Stimulated activated effector memory CD8-positive, alpha-beta T cell treated with anti-CD3 and anti-CD28 coated beads, Interleukin-12 subunit alpha, Interleukin-12 subunit beta, amount 100 ng/mL, for 72 hours (primary cell): Measurements from ENCODE around the gene GIPC2.
"Not testable (repeated sequence)": the region's sequence is repeated elsewhere in the genome, so short reads cannot be mapped to it uniquely, and the experiment has no call there.

Experiments
- ATAC-seq: fragments of 150-1000 bp; cut with Tn5 transposase; 2 replicates; pipeline ENCODE4 v1.10.0; 2021
- DNase-seq, 2 donors: peaks; one replicate each; pipeline ENCODE4 v3.0.0; 2021 to 2022; ENCODE audit warnings: low spot score in 2 of 2
- H3K27ac Mint-ChIP-seq: one replicate; pipeline ENCODE4 v1.8.0; 2022; ENCODE audit warnings: mild to moderate bottlenecking, mixed read lengths
- H3K36me3 Mint-ChIP-seq: one replicate; pipeline ENCODE4 v1.8.0; 2022; ENCODE audit warnings: mild to moderate bottlenecking, mixed read lengths
- H3K4me1 Mint-ChIP-seq: one replicate; pipeline ENCODE4 v1.8.0; 2022; ENCODE audit warnings: mixed read lengths
- H3K4me3 Mint-ChIP-seq: one replicate; pipeline ENCODE4 v1.8.0; 2022; ENCODE audit warnings: mild to moderate bottlenecking, mixed read lengths
- H3K9me3 Mint-ChIP-seq: one replicate; pipeline ENCODE4 v1.8.0; 2022; ENCODE audit warnings: mixed read lengths

The GIPC2 gene

DNA sequence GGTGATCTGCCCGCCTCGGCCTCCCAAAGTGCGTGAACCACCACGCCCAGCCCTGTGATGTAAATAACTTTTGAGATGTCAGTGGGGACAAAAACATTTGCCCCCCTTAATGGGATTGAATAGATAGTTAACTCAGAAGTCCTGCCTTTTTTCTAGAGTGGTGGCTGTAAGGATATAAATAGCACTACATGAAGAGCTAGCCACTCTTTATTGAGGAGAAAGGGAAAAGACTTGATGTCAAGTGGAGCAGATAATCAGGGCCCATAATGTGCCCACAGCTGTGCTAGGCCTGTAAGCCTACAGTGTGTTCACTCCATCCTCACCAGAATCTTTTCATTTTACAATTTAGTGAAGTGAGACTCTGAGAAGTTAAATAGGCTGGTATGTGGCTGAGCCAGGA, 3.6 kb downstream of the GIPC2 start:
- H3K9me3 Mint-ChIP-seq = no peaks in the 10 kb centered on the region
- H3K4me1 Mint-ChIP-seq = peaks cover 18% of the 10 kb centered on the region

DNA sequence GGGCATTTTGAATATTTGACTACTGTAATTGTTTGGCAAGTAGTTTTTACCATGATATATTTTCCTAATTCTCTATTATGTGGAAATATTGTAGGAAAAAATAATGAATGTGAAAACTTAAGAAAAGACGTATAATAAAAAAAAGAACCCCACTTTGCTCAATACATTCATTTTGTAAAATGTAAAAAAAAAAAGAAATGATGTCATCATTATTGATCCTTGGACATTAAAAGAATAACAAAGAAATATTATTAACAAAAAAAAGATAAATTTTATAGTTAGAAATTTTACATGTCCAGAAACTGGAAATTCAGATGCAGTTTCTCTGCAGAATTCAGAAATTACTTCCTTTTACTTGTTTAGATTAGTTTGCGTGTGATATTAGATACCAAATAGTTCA, 5.2 kb downstream of the GIPC2 start:
- peaks cover 12% of the 10 kb centered on the region for H3K4me1 Mint-ChIP-seq
- no peaks in the 10 kb centered on the region for H3K9me3 Mint-ChIP-seq
- ATAC-seq (no peak), DNase-seq (no peak)
- no peak overlapping the region for H3K4me3 Mint-ChIP-seq
- no peaks in the 10 kb centered on the region for H3K36me3 Mint-ChIP-seq
- no peak overlapping the region for H3K27ac Mint-ChIP-seq

More for the DNA sequence above, 3.6 kb downstream of the GIPC2 start:
- H3K36me3 Mint-ChIP-seq = no peaks in the 10 kb centered on the region
- ATAC-seq (no peak), DNase-seq (no peak)
- H3K27ac Mint-ChIP-seq = no peak overlapping the region
- no peak overlapping the region for H3K4me3 Mint-ChIP-seq

DNA sequence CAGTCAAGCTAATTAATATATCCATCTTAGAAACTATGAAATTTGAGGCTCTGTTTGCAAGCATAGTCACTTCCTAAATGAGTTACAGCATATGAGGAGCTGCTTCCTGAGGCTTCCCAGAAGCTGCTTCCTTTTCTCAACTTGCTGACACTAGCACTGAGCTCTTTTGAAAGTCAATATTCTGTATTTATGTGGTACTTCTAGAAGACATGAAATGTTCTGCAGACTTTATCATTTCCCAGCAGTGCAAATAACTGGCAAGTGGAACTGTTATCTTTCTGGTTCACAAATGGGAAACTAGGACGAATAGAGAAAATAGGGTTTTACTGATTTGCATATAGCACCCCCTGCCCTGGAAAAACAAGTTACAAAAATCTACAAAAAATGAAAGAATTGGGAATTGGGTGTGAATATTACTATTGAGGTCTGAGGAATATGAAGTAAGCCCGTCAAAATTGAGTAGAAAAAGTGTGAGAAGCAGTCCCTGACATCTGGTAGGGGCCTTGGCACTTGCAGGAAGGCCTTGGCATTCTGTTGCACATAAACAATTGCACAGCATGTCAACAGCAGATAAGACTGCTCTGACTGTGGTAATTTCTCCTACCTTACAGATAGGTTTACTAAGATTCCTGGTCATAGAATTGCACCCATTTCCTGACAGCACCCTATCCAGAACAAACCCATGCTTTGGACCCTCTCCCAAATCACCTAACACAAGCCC, 7.1 kb downstream of the GIPC2 start:
- H3K4me1 Mint-ChIP-seq = peaks cover 6% of the 10 kb centered on the region

DNA sequence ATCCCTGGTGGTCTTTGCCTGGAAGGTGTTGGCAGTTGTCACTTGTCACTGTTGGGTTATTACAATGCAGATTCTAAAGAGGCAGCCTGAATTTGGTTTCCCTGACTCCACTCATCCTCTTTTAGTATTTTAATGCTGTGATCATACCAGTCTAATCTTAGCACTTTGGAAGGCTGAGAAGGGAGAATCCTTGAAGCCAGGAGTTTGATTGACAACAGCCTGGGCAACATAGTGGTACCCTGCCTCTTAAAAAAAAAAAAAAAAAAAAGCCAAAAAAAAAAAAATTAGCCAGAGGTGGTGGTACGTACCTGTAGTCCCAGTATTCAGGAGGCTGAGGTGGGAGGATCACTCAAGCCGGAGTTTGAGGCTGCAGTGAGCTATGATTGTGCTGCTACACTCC, 7.7 kb downstream of the GIPC2 start:
- peaks cover 6% of the 10 kb centered on the region for H3K4me1 Mint-ChIP-seq
- H3K36me3 Mint-ChIP-seq = no peaks in the 10 kb centered on the region
- no peak for DNase-seq
- ATAC-seq = no peak
- H3K9me3 Mint-ChIP-seq = no peaks in the 10 kb centered on the region
- H3K4me3 Mint-ChIP-seq = no peak overlapping the region
- no peak overlapping the region for H3K27ac Mint-ChIP-seq

More for the DNA sequence above, 7.1 kb downstream of the GIPC2 start:
- Mint-ChIP-seq H3K27ac (no peak overlapping the region), H3K4me3 (no peak overlapping the region), H3K9me3 (no peaks in the 10 kb centered on the region), H3K36me3 (no peaks in the 10 kb centered on the region)
- ATAC-seq (no peak), DNase-seq (no peak)

GRCh38 chr1:78054559-78054958, 8.8 kb downstream of the GIPC2 start:
- Mint-ChIP-seq H3K36me3 (no peaks in the 10 kb centered on the region), H3K4me1 (peaks cover 6% of the 10 kb centered on the region), H3K9me3 (no peaks in the 10 kb centered on the region), H3K4me3 (no peak overlapping the region), H3K27ac (no peak overlapping the region)
- DNase-seq (no peak), ATAC-seq (peak; percentile 26)

DNA sequence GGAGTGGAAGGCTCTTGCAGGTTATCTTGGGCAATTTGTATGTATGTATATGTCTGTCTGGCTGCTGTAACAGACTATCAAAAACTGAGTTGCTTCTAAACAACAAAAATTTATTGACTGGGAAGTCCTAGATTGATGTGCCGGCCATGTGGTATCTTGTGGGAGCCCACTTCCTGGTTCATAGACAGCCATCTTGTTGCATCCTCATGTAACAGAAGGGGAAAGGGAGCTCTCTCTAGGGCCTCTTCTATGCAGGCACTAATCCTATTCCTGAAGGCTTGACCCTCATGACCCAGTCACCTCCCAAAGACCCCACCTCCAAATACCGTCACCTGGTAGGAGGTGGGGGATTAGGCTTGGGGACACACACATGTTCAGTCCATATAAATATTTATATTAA, 9.2 kb downstream of the GIPC2 start:
- no peak for DNase-seq
- H3K27ac Mint-ChIP-seq = no peak overlapping the region
- no peak for ATAC-seq
- peaks cover 6% of the 10 kb centered on the region for H3K4me1 Mint-ChIP-seq
- no peaks in the 10 kb centered on the region for H3K36me3 Mint-ChIP-seq
- no peak overlapping the region for H3K4me3 Mint-ChIP-seq
- H3K9me3 Mint-ChIP-seq = no peaks in the 10 kb centered on the region

- Mint-ChIP-seq H3K36me3 (no peaks in the 10 kb centered on the region), H3K27ac (no peak overlapping the region), H3K4me3 (no peak overlapping the region), H3K4me1 (peaks cover 6% of the 10 kb centered on the region), H3K9me3 (no peaks in the 10 kb centered on the region)
- ATAC-seq = no peak
- DNase-seq = no peak
These were observed 9.9 kb downstream of the GIPC2 start for GRCh38 chr1:78055565-78056132.

GRCh38 chr1:78058670-78059069, 12.9 kb downstream of the GIPC2 start:
- ATAC-seq (no peak), DNase-seq (no peak)
- Mint-ChIP-seq H3K9me3 (no peaks in the 10 kb centered on the region), H3K4me3 (no peak overlapping the region), H3K4me1 (peaks cover 6% of the 10 kb centered on the region), H3K36me3 (no peaks in the 10 kb centered on the region), H3K27ac (no peak overlapping the region)

GRCh38 chr1:78060857-78061563, 15.2 kb downstream of the GIPC2 start:
- H3K27ac Mint-ChIP-seq = no peak overlapping the region
- H3K4me3 Mint-ChIP-seq = no peak overlapping the region
- ATAC-seq (peak; percentile 76), DNase-seq (no peak)
- no peaks in the 10 kb centered on the region for H3K9me3 Mint-ChIP-seq
- no peaks in the 10 kb centered on the region for H3K4me1 Mint-ChIP-seq
- H3K36me3 Mint-ChIP-seq = no peaks in the 10 kb centered on the region

DNA sequence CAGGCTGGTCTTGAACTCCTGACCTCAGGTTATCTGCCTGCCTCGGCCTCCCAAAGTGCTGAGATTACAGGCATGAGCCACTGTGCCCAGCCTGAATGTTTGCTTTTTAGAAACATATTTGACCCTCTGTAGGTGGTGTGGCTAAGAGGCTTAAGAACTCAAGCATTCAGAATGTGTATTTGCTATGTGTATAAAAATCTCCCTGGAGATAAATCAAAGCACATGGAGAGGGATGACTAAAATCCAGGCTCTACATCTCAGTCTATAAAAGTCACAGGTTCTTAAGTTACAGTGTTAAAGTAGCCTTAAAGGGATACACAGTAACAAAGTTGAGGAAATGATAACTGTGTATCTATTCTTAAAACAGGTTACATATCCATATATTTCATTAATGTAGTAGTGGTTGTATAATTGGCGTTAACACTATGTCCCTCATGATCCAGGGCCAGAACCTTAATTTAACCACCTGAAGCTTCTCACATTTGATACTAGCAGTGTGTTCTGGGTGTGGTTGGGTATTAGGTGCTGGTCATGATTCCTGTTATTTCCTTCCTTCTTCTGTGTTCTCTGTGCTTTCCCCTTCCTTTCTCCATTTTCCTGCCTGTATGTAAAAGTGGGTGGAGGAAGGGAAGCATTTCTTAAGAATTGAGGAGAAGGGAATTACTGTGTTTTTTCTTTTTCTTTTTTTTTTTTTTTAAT, 16.2 kb downstream of the GIPC2 start:
- no peak overlapping the region for H3K4me3 Mint-ChIP-seq
- ATAC-seq = no peak
- no peak for DNase-seq
- no peaks in the 10 kb centered on the region for H3K4me1 Mint-ChIP-seq
- no peaks in the 10 kb centered on the region for H3K9me3 Mint-ChIP-seq
- H3K27ac Mint-ChIP-seq = no peak overlapping the region
- H3K36me3 Mint-ChIP-seq = no peaks in the 10 kb centered on the region

DNA sequence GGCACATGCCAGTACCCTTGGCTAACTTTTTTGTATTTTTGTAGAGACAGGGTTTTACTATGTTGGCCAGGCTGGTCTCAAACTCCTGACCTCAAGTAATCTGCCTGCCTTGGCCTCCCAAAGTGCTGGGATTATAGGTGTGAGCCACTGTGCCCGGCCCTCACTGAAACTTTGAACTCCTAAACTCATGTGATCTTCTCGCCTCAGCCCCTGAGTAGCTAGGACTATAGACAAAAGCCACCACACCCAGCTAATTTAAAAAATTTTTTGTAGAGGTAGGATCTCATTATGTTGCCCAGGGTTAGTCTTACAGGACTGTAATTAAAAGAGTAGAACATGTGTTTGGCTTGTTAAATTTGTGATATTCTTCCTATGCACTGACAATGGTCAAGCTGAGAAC, 19.1 kb downstream of the GIPC2 start:
- H3K9me3 Mint-ChIP-seq, H3K4me3 Mint-ChIP-seq, H3K4me1 Mint-ChIP-seq, H3K27ac Mint-ChIP-seq, H3K36me3 Mint-ChIP-seq, ATAC-seq, DNase-seq: not testable (repeated sequence)

GRCh38 chr1:78068681-78069283, 23.0 kb downstream of the GIPC2 start:
- Mint-ChIP-seq H3K4me3 (no peak overlapping the region), H3K4me1 (peaks cover 10% of the 10 kb centered on the region), H3K36me3 (no peaks in the 10 kb centered on the region), H3K9me3 (no peaks in the 10 kb centered on the region), H3K27ac (no peak overlapping the region)
- no peak for DNase-seq
- no peak for ATAC-seq

DNA sequence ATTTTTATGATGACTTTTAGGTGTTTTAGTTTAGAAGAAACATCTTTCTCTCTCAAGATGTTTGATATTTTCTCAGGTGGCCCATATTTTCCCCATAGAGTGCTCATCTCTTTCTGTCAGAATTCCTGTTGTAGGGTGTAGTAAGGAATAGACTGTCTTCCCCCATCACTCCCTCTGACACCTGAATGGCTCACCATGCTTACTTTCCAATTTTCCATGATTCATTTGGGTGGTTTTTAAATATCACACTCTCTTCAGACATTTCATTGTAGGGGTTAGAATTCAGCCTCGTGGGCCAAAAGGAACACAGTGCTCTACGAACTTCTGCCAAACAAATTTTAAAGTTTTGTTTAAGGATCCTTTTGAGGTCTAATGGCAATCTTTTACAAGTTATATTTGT, 24.0 kb downstream of the GIPC2 start:
- Mint-ChIP-seq H3K27ac (no peak overlapping the region), H3K4me1 (peaks cover 10% of the 10 kb centered on the region), H3K9me3 (no peaks in the 10 kb centered on the region)

DNA sequence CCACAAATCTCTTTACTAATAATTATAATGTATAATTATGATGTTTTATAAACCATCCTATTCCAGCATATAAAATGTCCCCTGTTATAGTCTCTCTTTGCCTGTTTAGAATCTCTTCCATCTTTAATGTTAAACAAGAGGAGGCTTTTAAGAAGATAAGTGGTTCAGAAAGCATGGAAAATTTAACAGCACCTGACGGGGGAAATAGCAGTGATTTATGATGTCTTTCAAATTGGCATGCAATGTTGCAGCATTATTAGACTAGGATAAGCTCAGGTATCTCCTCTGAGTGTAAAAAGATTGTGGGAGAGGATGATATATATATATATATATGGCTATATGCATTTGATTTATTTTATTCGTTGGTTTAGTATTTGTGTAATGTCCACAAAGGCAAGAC, 24.4 kb downstream of the GIPC2 start:
- ATAC-seq (no peak), DNase-seq (no peak)
- peaks cover 10% of the 10 kb centered on the region for H3K4me1 Mint-ChIP-seq
- H3K36me3 Mint-ChIP-seq = no peaks in the 10 kb centered on the region
- H3K4me3 Mint-ChIP-seq = no peak overlapping the region
- no peak overlapping the region for H3K27ac Mint-ChIP-seq
- H3K9me3 Mint-ChIP-seq = no peaks in the 10 kb centered on the region

More for the DNA sequence above, 24.0 kb downstream of the GIPC2 start:
- ATAC-seq = no peak
- Mint-ChIP-seq H3K36me3 (no peaks in the 10 kb centered on the region), H3K4me3 (no peak overlapping the region)
- DNase-seq = no peak

GRCh38 chr1:78070758-78071157, 25.0 kb downstream of the GIPC2 start:
- Mint-ChIP-seq H3K27ac (no peak overlapping the region), H3K4me1 (peaks cover 10% of the 10 kb centered on the region), H3K4me3 (no peak overlapping the region), H3K9me3 (no peaks in the 10 kb centered on the region), H3K36me3 (no peaks in the 10 kb centered on the region)
- DNase-seq (no peak), ATAC-seq (peak; percentile 98)
